ENCODE measurements around the gene INSIG2.

Gene INSIG2

GRCh38 chr2:118128826-118129225 is 40.6 kb downstream of the INSIG2 start:
- no peak for DNase-seq (ENCODE audit: low read depth in 2 of 2)

GRCh38 chr2:118130385-118130784 is 42.1 kb downstream of the INSIG2 start:
- DNase-seq (ENCODE audit: low read depth in 2 of 2), result no peak

GRCh38 chr2:118131771-118132170 is 43.5 kb downstream of the INSIG2 start:
- DNase-seq (ENCODE audit: low read depth in 2 of 2), result no peak

- no peak for DNase-seq (ENCODE audit: low read depth in 2 of 2)
These were observed 45.6 kb downstream of the INSIG2 start for GRCh38 chr2:118133916-118134315.

GRCh38 chr2:118134650-118135049 is 46.4 kb downstream of the INSIG2 start:
- no peak for DNase-seq (ENCODE audit: low read depth in 2 of 2)

GRCh38 chr2:118145207-118145606 is 56.9 kb downstream of the INSIG2 start:
- no peak for DNase-seq (ENCODE audit: low read depth in 2 of 2)

- DNase-seq (ENCODE audit: low read depth in 2 of 2), result no peak
These were observed 57.5 kb downstream of the INSIG2 start for GRCh38 chr2:118145806-118146205.

- no peak for DNase-seq (ENCODE audit: low read depth in 2 of 2)
These were observed 58.3 kb downstream of the INSIG2 start for GRCh38 chr2:118146315-118147283.

- DNase-seq (ENCODE audit: low read depth in 2 of 2), result no peak
These were observed 59.9 kb downstream of the INSIG2 start for GRCh38 chr2:118148133-118148532.

GRCh38 chr2:118148809-118149208 is 60.5 kb downstream of the INSIG2 start:
- no peak for DNase-seq (ENCODE audit: low read depth in 2 of 2)

- DNase-seq (ENCODE audit: low read depth in 2 of 2), result no peak
These were observed 62.0 kb downstream of the INSIG2 start for GRCh38 chr2:118150294-118150693.

GRCh38 chr2:118151831-118152230 is 63.6 kb downstream of the INSIG2 start:
- DNase-seq (ENCODE audit: low read depth in 2 of 2), result no peak

GRCh38 chr2:118153433-118153832 is 65.2 kb downstream of the INSIG2 start:
- DNase-seq (ENCODE audit: low read depth in 2 of 2), result no peak

GRCh38 chr2:118154176-118154575 is 65.9 kb downstream of the INSIG2 start:
- no peak for DNase-seq (ENCODE audit: low read depth in 2 of 2)

Data from stimulated activated CD8-positive, alpha-beta memory T cell treated with anti-CD3 and anti-CD28 coated beads, Interleukin-7, amount 100 ng/mL, for 4 hours (primary cell).